Measurements from ENCODE around the gene DNAJB8.

Gene DNAJB8

GRCh38 chr3:128427175-128427857 lies 39.4 kb downstream of the DNAJB8 start:
- DNase-seq (ENCODE audit: low read depth in 3 of 3, low spot score in 1 of 3) = no peak

- peak in 2 of 3 donors; percentile 28 to 58 for DNase-seq (ENCODE audit: low read depth in 3 of 3, low spot score in 1 of 3)
Measured at GRCh38 chr3:128426128-128426921, 40.4 kb downstream of the DNAJB8 start.

GRCh38 chr3:128425846-128426127 lies 40.9 kb downstream of the DNAJB8 start:
- no peak for DNase-seq (ENCODE audit: low read depth in 3 of 3, low spot score in 1 of 3)

GRCh38 chr3:128425142-128425845 lies 41.4 kb downstream of the DNAJB8 start:
- DNase-seq (ENCODE audit: low read depth in 3 of 3, low spot score in 1 of 3) = no peak

- no peak for DNase-seq (ENCODE audit: low read depth in 3 of 3, low spot score in 1 of 3)
Measured at GRCh38 chr3:128424508-128425069, 42.1 kb downstream of the DNAJB8 start.

GRCh38 chr3:128423525-128424147 lies 43.1 kb downstream of the DNAJB8 start:
- DNase-seq (ENCODE audit: low read depth in 3 of 3, low spot score in 1 of 3) = no peak

- DNase-seq (ENCODE audit: low read depth in 3 of 3, low spot score in 1 of 3) = no peak
Measured at GRCh38 chr3:128422762-128423524, 43.7 kb downstream of the DNAJB8 start.

- DNase-seq (ENCODE audit: low read depth in 3 of 3, low spot score in 1 of 3) = no peak
Measured at GRCh38 chr3:128421966-128422365, 44.7 kb downstream of the DNAJB8 start.

- DNase-seq (ENCODE audit: low read depth in 3 of 3, low spot score in 1 of 3) = no peak
Measured at GRCh38 chr3:128421439-128421836, 45.3 kb downstream of the DNAJB8 start.

GRCh38 chr3:128420720-128421438 lies 45.8 kb downstream of the DNAJB8 start:
- DNase-seq (ENCODE audit: low read depth in 3 of 3, low spot score in 1 of 3) = no peak

- DNase-seq (ENCODE audit: low read depth in 3 of 3, low spot score in 1 of 3) = no peak
Measured at GRCh38 chr3:128420289-128420688, 46.4 kb downstream of the DNAJB8 start.

- DNase-seq (ENCODE audit: low read depth in 3 of 3, low spot score in 1 of 3) = no peak
Measured at GRCh38 chr3:128419311-128419710, 47.4 kb downstream of the DNAJB8 start.

GRCh38 chr3:128418900-128419299 lies 47.8 kb downstream of the DNAJB8 start:
- DNase-seq (ENCODE audit: low read depth in 3 of 3, low spot score in 1 of 3) = no peak

- DNase-seq (ENCODE audit: low read depth in 3 of 3, low spot score in 1 of 3) = no peak
Measured at GRCh38 chr3:128416578-128417211, 50.0 kb downstream of the DNAJB8 start.

GRCh38 chr3:128415773-128416577 lies 50.7 kb downstream of the DNAJB8 start:
- no peak for DNase-seq (ENCODE audit: low read depth in 3 of 3, low spot score in 1 of 3)

GRCh38 chr3:128415200-128415772 lies 51.4 kb downstream of the DNAJB8 start:
- no peak for DNase-seq (ENCODE audit: low read depth in 3 of 3, low spot score in 1 of 3)

- no peak for DNase-seq (ENCODE audit: low read depth in 3 of 3, low spot score in 1 of 3)
Measured at GRCh38 chr3:128413413-128414205, 53.1 kb downstream of the DNAJB8 start.

- DNase-seq (ENCODE audit: low read depth in 3 of 3, low spot score in 1 of 3) = no peak
Measured at GRCh38 chr3:128413003-128413370, 53.7 kb downstream of the DNAJB8 start.

All from stimulated activated CD4-positive, alpha-beta T cell treated with anti-CD3 and anti-CD28 coated beads, TNF-alpha, amount 100 ng/mL, for 1 hour (primary cell).